Kidney capillary endothelial cell (primary cell): ENCODE measurements around the gene BIK.
A peak's percentile ranks its signal among the peaks of the same experiment; 100 is the strongest.
"Not testable (repeated sequence)": the region's sequence is repeated elsewhere in the genome, so short reads cannot be mapped to it uniquely, and the experiment has no call there.

Experiments
- DNase-seq: peaks from one replicate; pipeline ENCODE4 v3.0.0-alpha.2; 2018; ENCODE audit warnings: low spot score

Gene BIK

GRCh38 chr22:43136255-43136654 is 25.7 kb downstream of the BIK start:
- peak; percentile 55 for DNase-seq

GRCh38 chr22:43136801-43137200 is 26.3 kb downstream of the BIK start:
- no peak for DNase-seq

GRCh38 chr22:43142880-43143562 is 32.5 kb downstream of the BIK start, which contains the start of gene MCAT:
TSS of gene MCAT (minus strand) at chr22:43143398. CDS start at chr22:43143348, 50 bp downstream.
- DNase-seq: peak; percentile 54

- no peak for DNase-seq
These were observed 34.4 kb downstream of the BIK start for GRCh38 chr22:43144949-43145348.

- DNase-seq: not testable (repeated sequence)
These were observed 34.8 kb downstream of the BIK start for GRCh38 chr22:43145371-43145770.

GRCh38 chr22:43146332-43146731 is 35.8 kb downstream of the BIK start:
- DNase-seq: not testable (repeated sequence)

GRCh38 chr22:43147821-43148220 is 37.3 kb downstream of the BIK start:
- no peak for DNase-seq

- DNase-seq: no peak
These were observed 38.0 kb downstream of the BIK start for GRCh38 chr22:43148581-43148980.

GRCh38 chr22:43150731-43151206 is 40.2 kb downstream of the BIK start:
- no peak for DNase-seq

GRCh38 chr22:43151251-43152002 is 40.9 kb downstream of the BIK start, which contains the start of gene TSPO:
TSS of gene TSPO (plus strand) at chr22:43151559. CDS start at chr22:43159239, 7,680 bp downstream.
- DNase-seq: peak; percentile 36

- DNase-seq: no peak
These were observed 41.4 kb downstream of the BIK start for GRCh38 chr22:43152003-43152356.

- DNase-seq: peak; percentile 46
These were observed 42.0 kb downstream of the BIK start for GRCh38 chr22:43152357-43153071.

- DNase-seq: no peak
These were observed 43.3 kb downstream of the BIK start for GRCh38 chr22:43153899-43154298.

- DNase-seq: no peak
These were observed 44.5 kb downstream of the BIK start for GRCh38 chr22:43154887-43155536.

- no peak for DNase-seq
These were observed 45.2 kb downstream of the BIK start for GRCh38 chr22:43155789-43156188.

GRCh38 chr22:43156413-43156812 is 45.9 kb downstream of the BIK start:
- DNase-seq: no peak

GRCh38 chr22:43157874-43158546 is 47.5 kb downstream of the BIK start:
- no peak for DNase-seq

- no peak for DNase-seq
These were observed 48.4 kb downstream of the BIK start for GRCh38 chr22:43158778-43159483.

- DNase-seq: no peak
These were observed 49.1 kb downstream of the BIK start for GRCh38 chr22:43159484-43160178.

- no peak for DNase-seq
These were observed 50.1 kb downstream of the BIK start for GRCh38 chr22:43160497-43161126.
